Neural cell (in vitro differentiated cells): Measurements from ENCODE around the gene C16orf54.
"Not testable (repeated sequence)": the region's sequence is repeated elsewhere in the genome, so short reads cannot be mapped to it uniquely, and the experiment has no call there.

Experiments
- EP300 ChIP-seq: fragments of 450-650 bp; conservative IDR thresholded peaks from 2 replicates; pipeline ENCODE4 v1.6.1; 2014; ENCODE audit warnings: antibody characterized with exemption, mild to moderate bottlenecking, moderate library complexity; ENCODE audit not compliant: poor library complexity, severe bottlenecking
- EZH2 ChIP-seq: fragments of 200-600, 300-800 bp; shearing (Covaris generic), sonication (generic); IDR thresholded peaks from 2 replicates; pipeline ENCODE4 v1.6.1; 2014; ENCODE audit warnings: antibody characterized with exemption, low read length, borderline replicate concordance, mild to moderate bottlenecking; ENCODE audit not compliant: insufficient read depth, poor library complexity, severe bottlenecking
- RAD21 ChIP-seq: fragments of 450-650 bp; conservative IDR thresholded peaks from 2 replicates; pipeline ENCODE4 v1.6.1; 2014; ENCODE audit warnings: antibody characterized with exemption, mild to moderate bottlenecking, moderate library complexity
- REST ChIP-seq: IDR thresholded peaks from 2 replicates; pipeline ENCODE4 v1.6.1; 2012; ENCODE audit warnings: borderline replicate concordance
- TF ChIP-seq, protein P1 (sequence below): fragments of 450-650 bp; IDR thresholded peaks from 2 replicates; pipeline ENCODE4 v1.5.1; 2014; ENCODE audit warnings: antibody characterized with exemption, mild to moderate bottlenecking, moderate library complexity; ENCODE audit not compliant: poor library complexity, severe bottlenecking

DNA sequence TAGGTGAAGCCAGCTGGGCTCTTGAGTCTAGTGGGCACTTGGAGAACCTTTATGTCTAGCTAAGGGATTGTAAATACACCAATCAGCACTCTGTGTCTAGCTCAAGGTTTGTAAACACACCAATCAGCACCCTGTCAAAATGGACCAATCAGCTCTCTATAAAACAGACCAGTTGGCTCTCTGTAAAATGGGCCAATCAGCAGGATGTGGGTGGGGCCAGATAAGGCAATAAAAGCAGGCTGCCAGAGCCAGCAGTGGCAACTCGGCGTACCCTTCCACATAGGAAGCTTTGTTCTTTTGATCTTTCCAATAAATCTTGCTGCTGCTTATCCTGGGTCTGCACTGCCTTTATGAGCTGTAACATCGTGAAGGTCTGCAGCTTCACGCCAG, 3.0 kb upstream of the C16orf54 start:
- TF ChIP-seq, protein P1, sequence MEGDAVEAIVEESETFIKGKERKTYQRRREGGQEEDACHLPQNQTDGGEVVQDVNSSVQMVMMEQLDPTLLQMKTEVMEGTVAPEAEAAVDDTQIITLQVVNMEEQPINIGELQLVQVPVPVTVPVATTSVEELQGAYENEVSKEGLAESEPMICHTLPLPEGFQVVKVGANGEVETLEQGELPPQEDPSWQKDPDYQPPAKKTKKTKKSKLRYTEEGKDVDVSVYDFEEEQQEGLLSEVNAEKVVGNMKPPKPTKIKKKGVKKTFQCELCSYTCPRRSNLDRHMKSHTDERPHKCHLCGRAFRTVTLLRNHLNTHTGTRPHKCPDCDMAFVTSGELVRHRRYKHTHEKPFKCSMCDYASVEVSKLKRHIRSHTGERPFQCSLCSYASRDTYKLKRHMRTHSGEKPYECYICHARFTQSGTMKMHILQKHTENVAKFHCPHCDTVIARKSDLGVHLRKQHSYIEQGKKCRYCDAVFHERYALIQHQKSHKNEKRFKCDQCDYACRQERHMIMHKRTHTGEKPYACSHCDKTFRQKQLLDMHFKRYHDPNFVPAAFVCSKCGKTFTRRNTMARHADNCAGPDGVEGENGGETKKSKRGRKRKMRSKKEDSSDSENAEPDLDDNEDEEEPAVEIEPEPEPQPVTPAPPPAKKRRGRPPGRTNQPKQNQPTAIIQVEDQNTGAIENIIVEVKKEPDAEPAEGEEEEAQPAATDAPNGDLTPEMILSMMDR: not testable (repeated sequence)
- TF ChIP-seq REST, EP300, EZH2, RAD21: not testable (repeated sequence)
